ENCODE results near the gene TKTL1. TPM values are rescaled to one million over a fixed set of nuclear protein-coding genes. Genes with fewer than 3 reads are reported as not detected.
"Not testable (repeated sequence)": the region's sequence is repeated elsewhere in the genome, so short reads cannot be mapped to it uniquely, and the experiment has no call there.

The TKTL1 gene, protein sequence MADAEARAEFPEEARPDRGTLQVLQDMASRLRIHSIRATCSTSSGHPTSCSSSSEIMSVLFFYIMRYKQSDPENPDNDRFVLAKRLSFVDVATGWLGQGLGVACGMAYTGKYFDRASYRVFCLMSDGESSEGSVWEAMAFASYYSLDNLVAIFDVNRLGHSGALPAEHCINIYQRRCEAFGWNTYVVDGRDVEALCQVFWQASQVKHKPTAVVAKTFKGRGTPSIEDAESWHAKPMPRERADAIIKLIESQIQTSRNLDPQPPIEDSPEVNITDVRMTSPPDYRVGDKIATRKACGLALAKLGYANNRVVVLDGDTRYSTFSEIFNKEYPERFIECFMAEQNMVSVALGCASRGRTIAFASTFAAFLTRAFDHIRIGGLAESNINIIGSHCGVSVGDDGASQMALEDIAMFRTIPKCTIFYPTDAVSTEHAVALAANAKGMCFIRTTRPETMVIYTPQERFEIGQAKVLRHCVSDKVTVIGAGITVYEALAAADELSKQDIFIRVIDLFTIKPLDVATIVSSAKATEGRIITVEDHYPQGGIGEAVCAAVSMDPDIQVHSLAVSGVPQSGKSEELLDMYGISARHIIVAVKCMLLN
- 1 to 10 TPM in 4 of 5 donors, under 1 TPM in 1; 0.60 to 5.5 (median 1.3) TPM for total RNA-seq
- total RNA-seq (2013) = 8.7 TPM
- total RNA-seq = 0 to 4.1 (median 0.84) reads per million in 29 experiments

GRCh38 chrX:154295664-154296310 is at the start of gene TKTL1:
TKTL1 (plus strand) TSS chrX:154295795; CDS start chrX:154295860, 65 bp downstream.
- peaks cover 0 to 4% of the 10 kb centered on the region in 2 donors for H3K27me3 Mint-ChIP-seq
- 99% methylated on average over 16 of the region's 37 CpGs for WGBS (ENCODE audit: insufficient coverage)
- no peak within 1 kb of the TSS for H3K4me3 Mint-ChIP-seq
- ChIA-PET POLR2A (no interaction called here), CTCF (interaction anchor here in 1 of 2 donors (0.6 kb wide), 1 partner anchor 458 kb away, joined by 3 read pairs; no protein-coding TSS in a partner anchor)
- no peaks in the 10 kb centered on the region for H3K9me3 Mint-ChIP-seq
- no peak within 1 kb of the TSS for H3K27ac Mint-ChIP-seq
- H3K27me3 ChIP-seq (replicated peaks in 1 of 2; ENCODE audit: control insufficient read depth in 2 of 2, extremely low read depth in 1 of 2, insufficient read depth in 2 of 2, low read length in 1 of 2) = no peaks in the 10 kb centered on the region
- H3K27ac ChIP-seq (ENCODE audit: low read length) = no peak within 1 kb of the TSS
- ATAC-seq (replicated peaks in 1 of 4) (no peak), DNase-seq (no peak)
- H3K36me3 ChIP-seq (ENCODE audit: control insufficient read depth in 2 of 2, extremely low read depth in 1 of 2, insufficient read depth in 1 of 2, low read length in 1 of 2) = no peaks in the 10 kb centered on the region
- H3K9me3 ChIP-seq = no peaks in the 10 kb centered on the region
- peaks cover 0 to 9% (median 1%) of the 10 kb centered on the region in 3 donors for H3K4me1 Mint-ChIP-seq
- H3K4me1 ChIP-seq (ENCODE audit: control insufficient read depth in 1 of 2, extremely low read depth in 1 of 2, insufficient read depth in 2 of 2, low read length in 2 of 2) = no peaks in the 10 kb centered on the region
- no peaks in the 10 kb centered on the region for H3K36me3 Mint-ChIP-seq
- no peak within 1 kb of the TSS for H3K4me3 ChIP-seq (ENCODE audit: control insufficient read depth in 1 of 2, extremely low read depth in 1 of 2, low read length in 1 of 2)

- H3K27ac ChIP-seq (ENCODE audit: low read length); POLR2A ChIA-PET; H3K4me3 Mint-ChIP-seq; H3K27me3 Mint-ChIP-seq; H3K4me3 ChIP-seq (ENCODE audit: control insufficient read depth in 1 of 2, extremely low read depth in 1 of 2, low read length in 1 of 2); CTCF ChIA-PET; H3K4me1 ChIP-seq (ENCODE audit: control insufficient read depth in 1 of 2, extremely low read depth in 1 of 2, insufficient read depth in 2 of 2, low read length in 2 of 2); H3K27ac Mint-ChIP-seq; H3K9me3 ChIP-seq; H3K4me1 Mint-ChIP-seq; H3K36me3 ChIP-seq (ENCODE audit: control insufficient read depth in 2 of 2, extremely low read depth in 1 of 2, insufficient read depth in 1 of 2, low read length in 1 of 2); H3K36me3 Mint-ChIP-seq; H3K9me3 Mint-ChIP-seq; H3K27me3 ChIP-seq (replicated peaks in 1 of 2; ENCODE audit: control insufficient read depth in 2 of 2, extremely low read depth in 1 of 2, insufficient read depth in 2 of 2, low read length in 1 of 2); DNase-seq: not testable (repeated sequence)
- ATAC-seq (replicated peaks in 1 of 4) = peak; percentile 95 to 99 (median 98)
- no CpG with 5 or more reads among the region's 17 CpGs for WGBS (ENCODE audit: insufficient coverage)
Measured at GRCh38 chrX:154247377-154248045, 48.1 kb upstream of the TKTL1 start.

DNA sequence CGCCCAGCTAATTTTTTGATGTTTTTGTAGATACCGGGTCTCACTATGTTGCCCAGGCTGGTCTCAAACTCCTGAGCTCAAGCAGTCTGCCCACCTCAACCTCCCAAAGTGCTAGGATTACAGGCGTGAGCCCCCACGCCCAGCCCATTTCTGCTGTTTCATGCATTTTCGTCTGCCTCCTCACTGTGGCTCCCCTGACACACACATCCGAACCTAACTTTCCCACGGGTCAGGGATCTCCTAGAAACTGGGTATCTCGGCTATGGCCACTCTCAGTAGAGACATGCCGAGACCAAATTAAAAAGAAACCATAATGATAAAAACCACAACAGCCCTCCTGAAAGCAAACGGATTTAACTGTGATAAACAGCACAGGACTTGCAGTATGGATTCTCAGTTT is 47.5 kb upstream of the TKTL1 start:
- CTCF ChIA-PET; H3K27ac Mint-ChIP-seq; H3K4me3 Mint-ChIP-seq; POLR2A ChIA-PET; H3K27me3 ChIP-seq (replicated peaks in 1 of 2; ENCODE audit: control insufficient read depth in 2 of 2, extremely low read depth in 1 of 2, insufficient read depth in 2 of 2, low read length in 1 of 2); H3K9me3 Mint-ChIP-seq; H3K36me3 ChIP-seq (ENCODE audit: control insufficient read depth in 2 of 2, extremely low read depth in 1 of 2, insufficient read depth in 1 of 2, low read length in 1 of 2); H3K36me3 Mint-ChIP-seq; H3K4me3 ChIP-seq (ENCODE audit: control insufficient read depth in 1 of 2, extremely low read depth in 1 of 2, low read length in 1 of 2); H3K4me1 Mint-ChIP-seq; H3K27me3 Mint-ChIP-seq; H3K27ac ChIP-seq (ENCODE audit: low read length); H3K9me3 ChIP-seq; DNase-seq; H3K4me1 ChIP-seq (ENCODE audit: control insufficient read depth in 1 of 2, extremely low read depth in 1 of 2, insufficient read depth in 2 of 2, low read length in 2 of 2): not testable (repeated sequence)
- peak in 1 of 4 experiments; percentile 0 for ATAC-seq (replicated peaks in 1 of 4)
- no CpG with 5 or more reads among the region's 10 CpGs for WGBS (ENCODE audit: insufficient coverage)

DNA sequence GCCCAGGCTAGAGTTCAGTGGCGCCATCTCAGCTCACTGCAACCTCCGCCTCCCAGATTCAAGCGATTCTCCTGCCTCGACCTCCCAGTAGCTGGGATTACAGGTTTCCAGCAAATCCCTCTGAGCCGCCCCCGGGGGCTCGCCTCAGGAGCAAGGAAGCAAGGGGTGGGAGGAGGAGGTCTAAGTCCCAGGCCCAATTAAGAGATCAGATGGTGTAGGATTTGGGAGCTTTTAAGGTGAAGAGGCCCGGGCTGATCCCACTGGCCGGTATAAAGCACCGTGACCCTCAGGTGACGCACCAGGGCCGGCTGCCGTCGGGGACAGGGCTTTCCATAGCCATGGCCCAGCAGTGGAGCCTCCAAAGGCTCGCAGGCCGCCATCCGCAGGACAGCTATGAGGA is 38.3 kb upstream of the TKTL1 start, which contains the start of gene OPN1MW3:
Gene OPN1MW3, plus strand, starts transcription at position 301 of the 400 bp plus-strand sequence. Its CDS starts 38 bp downstream, at position 339.
- H3K27ac Mint-ChIP-seq; H3K4me3 Mint-ChIP-seq; H3K4me1 ChIP-seq (ENCODE audit: control insufficient read depth in 1 of 2, extremely low read depth in 1 of 2, insufficient read depth in 2 of 2, low read length in 2 of 2); CTCF ChIA-PET; H3K9me3 ChIP-seq; H3K4me3 ChIP-seq (ENCODE audit: control insufficient read depth in 1 of 2, extremely low read depth in 1 of 2, low read length in 1 of 2); H3K36me3 ChIP-seq (ENCODE audit: control insufficient read depth in 2 of 2, extremely low read depth in 1 of 2, insufficient read depth in 1 of 2, low read length in 1 of 2); H3K4me1 Mint-ChIP-seq; ATAC-seq (replicated peaks in 1 of 4); DNase-seq; POLR2A ChIA-PET; H3K36me3 Mint-ChIP-seq; H3K27ac ChIP-seq (ENCODE audit: low read length); H3K27me3 ChIP-seq (replicated peaks in 1 of 2; ENCODE audit: control insufficient read depth in 2 of 2, extremely low read depth in 1 of 2, insufficient read depth in 2 of 2, low read length in 1 of 2); H3K27me3 Mint-ChIP-seq; H3K9me3 Mint-ChIP-seq: not testable (repeated sequence)
- WGBS (ENCODE audit: insufficient coverage) = no CpG with 5 or more reads among the region's 17 CpGs

DNA sequence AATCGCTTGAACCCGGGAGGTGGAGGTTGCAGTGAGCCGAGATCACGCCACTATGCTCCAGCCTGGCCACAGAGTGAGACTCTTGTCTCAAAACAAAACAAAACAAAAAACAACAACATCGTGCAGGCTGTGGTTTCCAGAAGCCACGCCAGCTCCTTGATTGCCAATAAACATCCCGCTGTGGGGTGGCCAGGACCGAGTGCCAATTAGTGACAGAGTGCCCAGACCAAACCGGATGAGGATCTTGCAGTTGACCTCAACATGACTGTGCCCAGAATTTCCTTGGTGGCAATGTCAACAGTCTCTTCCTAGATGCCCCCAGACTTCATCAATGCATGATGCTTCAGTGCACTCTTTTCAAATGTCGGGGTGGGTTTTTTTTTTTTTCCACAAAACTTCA is 36.9 kb upstream of the TKTL1 start:
- H3K27ac Mint-ChIP-seq; H3K27ac ChIP-seq (ENCODE audit: low read length); H3K27me3 ChIP-seq (replicated peaks in 1 of 2; ENCODE audit: control insufficient read depth in 2 of 2, extremely low read depth in 1 of 2, insufficient read depth in 2 of 2, low read length in 1 of 2); ATAC-seq (replicated peaks in 1 of 4); H3K4me3 Mint-ChIP-seq; H3K9me3 ChIP-seq; CTCF ChIA-PET; H3K4me1 ChIP-seq (ENCODE audit: control insufficient read depth in 1 of 2, extremely low read depth in 1 of 2, insufficient read depth in 2 of 2, low read length in 2 of 2); H3K4me1 Mint-ChIP-seq; POLR2A ChIA-PET; H3K4me3 ChIP-seq (ENCODE audit: control insufficient read depth in 1 of 2, extremely low read depth in 1 of 2, low read length in 1 of 2); H3K27me3 Mint-ChIP-seq; DNase-seq; H3K9me3 Mint-ChIP-seq; H3K36me3 ChIP-seq (ENCODE audit: control insufficient read depth in 2 of 2, extremely low read depth in 1 of 2, insufficient read depth in 1 of 2, low read length in 1 of 2); H3K36me3 Mint-ChIP-seq: not testable (repeated sequence)
- no CpG with 5 or more reads among the region's 10 CpGs for WGBS (ENCODE audit: insufficient coverage)

DNA sequence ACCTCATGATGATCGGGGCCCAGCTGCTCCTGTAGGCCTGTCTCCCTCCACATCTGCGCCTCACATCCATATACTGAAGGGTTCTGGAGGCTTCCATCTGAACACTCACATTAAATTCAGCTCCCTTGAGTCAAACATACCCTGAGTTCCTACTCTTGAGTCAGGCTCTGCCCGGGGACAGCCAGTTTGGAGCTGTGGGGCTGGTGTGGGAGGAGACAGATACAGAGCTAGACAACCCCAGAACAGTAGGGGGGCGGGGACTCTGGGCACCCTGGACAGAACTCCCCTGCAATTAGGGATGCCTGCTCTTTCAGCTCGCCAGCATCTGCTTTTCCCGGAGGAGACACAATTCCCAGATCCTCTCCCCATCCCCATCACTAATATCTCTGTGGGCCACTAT is 32.5 kb upstream of the TKTL1 start:
- H3K36me3 ChIP-seq (ENCODE audit: control insufficient read depth in 2 of 2, extremely low read depth in 1 of 2, insufficient read depth in 1 of 2, low read length in 1 of 2); H3K27me3 ChIP-seq (replicated peaks in 1 of 2; ENCODE audit: control insufficient read depth in 2 of 2, extremely low read depth in 1 of 2, insufficient read depth in 2 of 2, low read length in 1 of 2); H3K4me1 Mint-ChIP-seq; ATAC-seq (replicated peaks in 1 of 4); H3K9me3 ChIP-seq; H3K4me3 Mint-ChIP-seq; H3K27ac Mint-ChIP-seq; H3K27ac ChIP-seq (ENCODE audit: low read length); H3K4me3 ChIP-seq (ENCODE audit: control insufficient read depth in 1 of 2, extremely low read depth in 1 of 2, low read length in 1 of 2); H3K27me3 Mint-ChIP-seq; DNase-seq; CTCF ChIA-PET; H3K36me3 Mint-ChIP-seq; H3K9me3 Mint-ChIP-seq; H3K4me1 ChIP-seq (ENCODE audit: control insufficient read depth in 1 of 2, extremely low read depth in 1 of 2, insufficient read depth in 2 of 2, low read length in 2 of 2); POLR2A ChIA-PET: not testable (repeated sequence)
- no CpG with 5 or more reads among the region's 6 CpGs for WGBS (ENCODE audit: insufficient coverage)
